ENCODE results near the gene ATP8B2. TPM values are rescaled to one million over a fixed set of nuclear protein-coding genes. Genes with fewer than 3 reads are reported as not detected.
"Not testable (repeated sequence)": the region's sequence is repeated elsewhere in the genome, so short reads cannot be mapped to it uniquely, and the experiment has no call there.

Gene ATP8B2
- total RNA-seq, 1 donor, result 59.8 TPM

DNA sequence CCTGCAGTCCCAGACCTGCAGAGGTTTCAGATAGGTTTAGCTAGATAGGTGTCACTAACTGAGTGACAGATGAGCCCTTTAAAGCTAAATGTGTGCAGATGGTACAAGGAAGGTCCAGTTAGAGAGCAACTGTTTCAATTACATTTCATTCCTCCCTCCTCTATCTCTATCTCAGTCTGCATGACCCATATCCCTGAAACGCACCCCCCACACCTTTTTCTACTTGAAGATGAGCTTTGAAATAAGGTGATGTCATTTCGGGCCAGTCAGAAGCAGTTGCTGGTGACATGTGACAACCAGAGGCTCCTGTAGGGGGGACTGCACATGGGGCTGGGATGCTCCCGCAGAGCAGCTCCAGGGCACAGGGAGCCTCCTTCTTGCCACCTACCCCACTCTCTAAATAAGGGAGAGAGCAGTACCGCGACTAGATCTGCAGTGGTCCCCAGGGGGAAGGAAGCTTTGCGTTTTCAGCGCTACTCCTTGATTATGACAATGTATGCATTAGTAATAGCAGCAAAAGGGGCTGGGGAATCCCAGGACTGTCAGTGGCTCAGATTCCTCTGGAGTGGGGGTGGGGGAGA is 4.3 kb downstream of the ATP8B2 start:
- H3K4me1 ChIP-seq (ENCODE audit: insufficient read depth, low read length), result peaks cover 73% of the 10 kb centered on the region
- peaks cover 5% of the 10 kb centered on the region for H3K27me3 ChIP-seq (ENCODE audit: insufficient read depth, low read length)
- peak overlapping the region; percentile 24 for H3K4me3 ChIP-seq (ENCODE audit: low read length)
- no peaks in the 10 kb centered on the region for H3K9me3 ChIP-seq (ENCODE audit: low read depth, low read length)

DNA sequence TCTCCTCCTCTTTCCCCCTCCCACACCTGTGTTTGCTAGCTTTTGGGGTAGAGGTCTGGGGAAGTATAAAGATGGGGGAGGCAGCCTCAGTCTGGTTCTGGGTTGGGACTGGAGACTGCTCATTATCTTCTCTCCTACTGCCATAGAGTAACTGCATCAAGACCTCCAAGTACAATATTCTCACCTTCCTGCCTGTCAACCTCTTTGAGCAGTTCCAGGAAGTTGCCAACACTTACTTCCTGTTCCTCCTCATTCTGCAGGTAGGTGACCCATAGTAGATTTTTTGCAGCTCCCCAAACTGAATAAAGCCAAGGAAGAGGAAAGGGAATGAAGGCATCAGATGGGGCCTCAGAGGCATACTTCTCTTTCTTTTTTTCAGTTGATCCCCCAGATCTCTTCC is 5.3 kb downstream of the ATP8B2 start:
- Histone ChIP-seq H3K4me1 (ENCODE audit: insufficient read depth, low read length) (peaks cover 82% of the 10 kb centered on the region), H3K4me3 (ENCODE audit: low read length) (no peak overlapping the region), H3K27me3 (ENCODE audit: insufficient read depth, low read length) (peaks cover 5% of the 10 kb centered on the region), H3K9me3 (ENCODE audit: low read depth, low read length) (no peaks in the 10 kb centered on the region)

DNA sequence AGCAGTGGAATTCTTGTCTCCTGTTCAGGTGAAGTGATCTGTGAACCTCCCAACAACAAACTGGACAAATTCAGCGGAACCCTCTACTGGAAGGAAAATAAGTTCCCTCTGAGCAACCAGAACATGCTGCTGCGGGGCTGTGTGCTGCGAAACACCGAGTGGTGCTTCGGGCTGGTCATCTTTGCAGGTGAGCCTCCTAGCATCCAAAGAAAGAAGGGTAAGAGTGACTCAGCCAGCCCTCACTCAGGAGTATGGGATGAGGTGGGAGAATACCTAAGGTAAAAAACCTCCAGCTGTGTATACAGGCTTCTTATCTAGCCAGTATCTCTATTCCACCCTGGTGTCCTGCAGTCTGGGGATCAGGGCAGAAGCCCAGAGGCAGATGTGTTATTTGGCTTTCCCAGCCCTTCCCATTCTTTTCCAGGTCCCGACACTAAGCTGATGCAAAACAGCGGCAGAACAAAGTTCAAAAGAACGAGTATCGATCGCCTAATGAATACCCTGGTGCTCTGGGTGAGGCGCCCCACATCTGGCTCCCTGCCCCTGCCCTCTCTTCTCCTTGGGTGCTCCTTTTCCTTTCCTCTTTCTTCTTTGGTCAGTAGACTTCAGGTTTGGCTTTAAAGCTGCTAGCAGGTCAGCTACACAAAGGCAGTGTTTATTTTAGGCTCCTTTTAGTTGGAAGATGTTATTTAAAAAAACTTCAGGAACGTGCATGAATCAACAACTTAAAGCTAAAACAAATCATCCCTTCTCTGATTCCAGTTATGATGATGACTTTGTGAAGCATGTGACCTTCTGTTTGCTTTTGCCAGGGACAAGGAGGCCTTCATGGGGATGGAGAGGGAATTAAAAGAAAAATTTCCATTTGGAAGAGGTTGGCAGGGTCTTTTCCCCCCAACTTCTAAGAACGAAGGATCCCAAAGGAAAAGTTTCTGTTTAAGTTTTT is 9.0 kb downstream of the ATP8B2 start:
- Histone ChIP-seq H3K4me1 (ENCODE audit: insufficient read depth, low read length) (peaks cover 81% of the 10 kb centered on the region), H3K27me3 (ENCODE audit: insufficient read depth, low read length) (no peaks in the 10 kb centered on the region), H3K4me3 (ENCODE audit: low read length) (no peak overlapping the region), H3K9me3 (ENCODE audit: low read depth, low read length) (no peaks in the 10 kb centered on the region)

DNA sequence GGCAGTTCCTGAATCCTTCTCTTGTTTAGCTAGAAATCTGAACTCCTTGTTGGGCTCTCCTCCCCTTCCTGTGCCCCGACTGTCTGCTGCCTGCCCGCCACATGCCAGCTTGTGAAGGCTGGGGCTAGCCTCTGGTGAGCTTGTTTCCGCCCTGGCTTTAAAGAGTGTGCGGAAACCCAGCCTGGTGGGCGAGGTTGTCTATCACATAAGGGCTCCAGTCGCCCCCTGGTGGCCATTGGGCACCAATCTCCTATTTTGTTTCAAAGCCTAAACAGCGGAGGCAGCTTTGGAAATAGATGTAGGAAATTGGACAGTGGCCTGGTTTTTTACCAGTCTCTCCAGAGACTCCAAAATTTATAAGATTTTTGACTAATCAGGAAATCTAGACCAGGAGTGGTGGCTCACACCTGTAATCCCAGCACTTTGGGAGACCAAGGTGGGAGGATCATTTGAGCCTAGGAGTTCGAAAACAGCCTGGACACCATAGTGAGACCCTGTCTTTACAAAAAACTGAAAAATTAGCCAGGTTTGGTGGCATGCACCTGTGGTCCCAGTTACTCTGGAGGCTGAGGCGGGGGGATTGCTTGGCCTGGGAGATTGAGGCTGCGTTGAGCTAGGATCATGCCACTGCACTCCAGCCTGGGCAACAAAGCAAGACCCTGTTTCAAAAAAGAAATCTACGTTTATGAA is 9.8 kb downstream of the ATP8B2 start:
- Histone ChIP-seq H3K4me3 (ENCODE audit: low read length) (no peak overlapping the region), H3K9me3 (ENCODE audit: low read depth, low read length) (no peaks in the 10 kb centered on the region), H3K4me1 (ENCODE audit: insufficient read depth, low read length) (peaks cover 82% of the 10 kb centered on the region), H3K27me3 (ENCODE audit: insufficient read depth, low read length) (no peaks in the 10 kb centered on the region)

DNA sequence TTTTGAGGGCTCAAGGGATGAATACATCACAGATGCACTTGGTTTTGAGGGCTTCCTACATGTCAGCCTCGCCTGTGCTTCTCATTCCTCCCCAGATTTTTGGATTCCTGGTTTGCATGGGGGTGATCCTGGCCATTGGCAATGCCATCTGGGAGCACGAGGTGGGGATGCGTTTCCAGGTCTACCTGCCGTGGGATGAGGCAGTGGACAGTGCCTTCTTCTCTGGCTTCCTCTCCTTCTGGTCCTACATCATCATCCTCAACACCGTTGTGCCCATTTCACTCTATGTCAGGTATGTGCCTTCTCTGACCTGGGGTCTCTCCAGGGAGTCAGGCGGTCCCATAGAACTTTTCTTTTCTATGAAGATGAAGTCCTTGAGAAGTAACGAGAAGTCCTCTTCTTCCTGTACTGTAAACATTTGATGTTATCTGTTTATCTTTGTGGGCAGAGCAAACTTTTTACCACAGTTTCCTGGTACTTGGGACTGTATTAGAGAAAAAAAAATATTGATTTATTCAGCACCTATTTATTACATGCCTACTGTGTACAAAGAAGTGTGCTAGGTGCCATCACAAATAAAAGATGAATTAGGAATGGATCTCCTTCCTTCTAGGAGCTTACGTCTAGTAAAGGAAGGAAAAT is 12.0 kb downstream of the ATP8B2 start:
- Histone ChIP-seq H3K4me3 (ENCODE audit: low read length) (no peak overlapping the region), H3K9me3 (ENCODE audit: low read depth, low read length) (no peaks in the 10 kb centered on the region), H3K27me3 (ENCODE audit: insufficient read depth, low read length) (no peaks in the 10 kb centered on the region), H3K4me1 (ENCODE audit: insufficient read depth, low read length) (peaks cover 89% of the 10 kb centered on the region)

DNA sequence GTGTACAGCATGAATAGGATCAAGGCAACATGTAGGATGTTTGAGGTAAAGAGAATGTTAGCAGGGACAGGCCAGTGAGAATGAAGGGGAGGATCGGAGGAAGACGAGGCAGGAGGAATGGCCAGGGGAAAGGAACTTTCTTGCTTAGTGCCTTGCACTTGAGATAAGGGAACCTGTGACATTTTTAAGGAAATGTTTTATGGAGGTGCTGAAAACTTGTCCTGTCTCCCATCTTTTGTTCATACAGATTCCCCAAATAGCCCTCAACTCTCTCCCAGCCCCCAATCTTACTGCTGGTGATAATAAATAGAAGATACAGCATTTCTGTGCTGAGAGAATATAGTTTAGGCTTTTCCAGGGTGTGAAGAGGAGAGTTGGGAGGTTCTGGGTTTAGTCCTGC is 13.6 kb downstream of the ATP8B2 start:
- no peak overlapping the region for H3K4me3 ChIP-seq (ENCODE audit: low read length)
- H3K4me1 ChIP-seq (ENCODE audit: insufficient read depth, low read length), result peaks cover 95% of the 10 kb centered on the region
- no peaks in the 10 kb centered on the region for H3K9me3 ChIP-seq (ENCODE audit: low read depth, low read length)
- no peaks in the 10 kb centered on the region for H3K27me3 ChIP-seq (ENCODE audit: insufficient read depth, low read length)

DNA sequence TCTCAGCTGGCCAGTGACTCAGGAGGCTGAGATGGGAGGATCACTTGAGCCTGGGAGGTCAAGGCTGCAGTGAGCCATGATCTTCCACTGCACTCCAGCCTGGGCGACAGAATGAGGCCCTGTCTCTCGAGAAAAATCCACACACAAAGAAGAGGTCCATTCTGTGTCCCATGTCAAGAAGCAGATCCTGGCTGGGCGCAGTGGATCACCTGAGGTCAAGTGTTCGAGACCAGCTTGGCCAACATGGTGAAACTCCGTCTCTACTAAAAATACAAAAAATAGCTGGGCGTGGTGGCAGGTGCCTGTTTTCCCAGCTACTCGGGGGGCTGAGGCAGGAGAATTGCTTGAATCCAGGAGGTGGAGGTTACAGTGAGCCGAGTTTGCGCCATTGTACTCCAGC is 16.0 kb downstream of the ATP8B2 start:
- H3K4me3 ChIP-seq (ENCODE audit: low read length); H3K9me3 ChIP-seq (ENCODE audit: low read depth, low read length); H3K27me3 ChIP-seq (ENCODE audit: insufficient read depth, low read length): not testable (repeated sequence)
- peaks cover 97% of the 10 kb centered on the region for H3K4me1 ChIP-seq (ENCODE audit: insufficient read depth, low read length)

DNA sequence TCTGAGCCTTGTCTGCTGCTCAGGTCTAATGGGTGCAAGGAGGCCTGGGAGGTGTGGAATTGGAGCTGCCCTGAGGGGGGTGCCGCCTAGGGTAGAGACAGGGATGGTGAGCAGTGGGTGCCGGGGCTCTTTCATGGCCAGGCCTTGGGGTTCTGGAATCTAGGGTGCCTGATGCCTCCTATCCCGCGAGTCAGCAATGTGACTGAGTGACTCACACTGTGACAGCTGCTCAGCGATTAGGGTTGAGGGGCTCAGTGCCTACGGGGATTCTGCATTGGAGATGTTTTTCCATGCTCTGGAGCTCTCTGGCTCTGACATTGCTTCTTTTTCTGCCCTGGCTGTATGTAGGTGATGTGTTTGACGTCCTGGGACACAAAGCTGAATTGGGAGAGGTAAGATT is 16.8 kb downstream of the ATP8B2 start:
- peaks cover 98% of the 10 kb centered on the region for H3K4me1 ChIP-seq (ENCODE audit: insufficient read depth, low read length)
- no peak overlapping the region for H3K4me3 ChIP-seq (ENCODE audit: low read length)

DNA sequence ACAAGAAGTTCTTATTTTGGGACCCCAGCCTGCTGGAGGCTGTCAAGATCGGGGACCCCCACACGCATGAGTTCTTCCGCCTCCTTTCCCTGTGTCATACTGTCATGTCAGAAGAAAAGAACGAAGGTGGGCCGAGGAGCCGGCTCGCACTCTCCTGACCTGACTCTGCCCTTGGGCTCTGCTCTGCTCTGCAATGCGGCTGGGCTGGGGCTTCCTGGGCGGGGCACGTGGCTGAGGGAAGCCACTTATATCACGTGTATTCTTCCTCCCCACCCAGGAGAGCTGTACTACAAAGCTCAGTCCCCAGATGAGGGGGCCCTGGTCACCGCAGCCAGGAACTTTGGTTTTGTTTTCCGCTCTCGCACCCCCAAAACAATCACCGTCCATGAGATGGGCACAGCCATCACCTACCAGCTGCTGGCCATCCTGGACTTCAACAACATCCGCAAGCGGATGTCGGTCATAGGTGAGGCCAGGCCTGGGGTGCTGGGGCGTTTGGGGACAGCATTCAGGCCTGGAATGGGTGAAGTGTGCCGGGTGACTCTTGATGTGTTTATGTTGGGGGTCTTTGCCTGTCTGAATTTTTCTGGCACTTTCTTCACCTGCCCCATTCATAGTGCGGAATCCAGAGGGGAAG is 17.6 kb downstream of the ATP8B2 start:
- Histone ChIP-seq H3K9me3 (ENCODE audit: low read depth, low read length) (no peaks in the 10 kb centered on the region), H3K4me1 (ENCODE audit: insufficient read depth, low read length) (peaks cover 95% of the 10 kb centered on the region), H3K4me3 (ENCODE audit: low read length) (peak overlapping the region; percentile 31), H3K27me3 (ENCODE audit: insufficient read depth, low read length) (no peaks in the 10 kb centered on the region)

More for the DNA sequence above, 16.8 kb downstream of the ATP8B2 start:
- no peaks in the 10 kb centered on the region for H3K9me3 ChIP-seq (ENCODE audit: low read depth, low read length)
- no peaks in the 10 kb centered on the region for H3K27me3 ChIP-seq (ENCODE audit: insufficient read depth, low read length)

DNA sequence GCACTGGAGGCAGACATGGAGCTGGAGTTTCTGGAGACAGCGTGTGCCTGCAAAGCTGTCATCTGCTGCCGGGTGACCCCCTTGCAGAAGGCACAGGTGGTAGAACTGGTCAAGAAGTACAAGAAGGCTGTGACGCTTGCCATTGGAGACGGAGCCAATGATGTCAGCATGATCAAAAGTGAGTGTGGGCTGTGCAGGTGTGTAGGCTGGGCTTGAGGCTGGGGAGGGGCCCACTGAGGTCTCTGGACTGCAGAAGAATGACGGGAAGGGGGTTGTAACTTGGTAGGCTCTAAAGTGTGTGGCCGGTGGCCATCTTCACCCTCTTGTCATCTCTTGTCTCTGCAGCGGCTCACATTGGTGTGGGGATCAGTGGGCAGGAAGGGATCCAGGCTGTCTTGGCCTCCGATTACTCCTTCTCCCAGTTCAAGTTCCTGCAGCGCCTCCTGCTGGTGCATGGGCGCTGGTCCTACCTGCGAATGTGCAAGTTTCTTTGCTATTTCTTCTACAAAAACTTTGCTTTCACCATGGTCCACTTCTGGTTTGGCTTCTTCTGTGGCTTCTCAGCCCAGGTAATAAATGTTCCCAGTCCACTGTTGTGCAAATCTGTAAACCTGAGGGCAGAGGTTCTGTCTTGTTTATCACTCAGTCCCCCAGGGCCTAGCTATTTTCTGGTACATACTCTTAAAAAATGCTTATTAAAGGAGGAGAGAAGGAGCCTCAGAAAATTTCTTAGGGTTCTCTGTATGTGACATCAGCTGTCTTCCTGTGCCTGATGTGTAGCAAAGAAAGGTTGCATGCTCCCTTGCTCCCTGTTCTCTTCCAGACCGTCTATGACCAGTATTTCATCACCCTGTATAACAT is 19.9 kb downstream of the ATP8B2 start:
- Histone ChIP-seq H3K4me3 (ENCODE audit: low read length) (no peak overlapping the region), H3K9me3 (ENCODE audit: low read depth, low read length) (no peaks in the 10 kb centered on the region), H3K27me3 (ENCODE audit: insufficient read depth, low read length) (no peaks in the 10 kb centered on the region), H3K4me1 (ENCODE audit: insufficient read depth, low read length) (peaks cover 73% of the 10 kb centered on the region)

DNA sequence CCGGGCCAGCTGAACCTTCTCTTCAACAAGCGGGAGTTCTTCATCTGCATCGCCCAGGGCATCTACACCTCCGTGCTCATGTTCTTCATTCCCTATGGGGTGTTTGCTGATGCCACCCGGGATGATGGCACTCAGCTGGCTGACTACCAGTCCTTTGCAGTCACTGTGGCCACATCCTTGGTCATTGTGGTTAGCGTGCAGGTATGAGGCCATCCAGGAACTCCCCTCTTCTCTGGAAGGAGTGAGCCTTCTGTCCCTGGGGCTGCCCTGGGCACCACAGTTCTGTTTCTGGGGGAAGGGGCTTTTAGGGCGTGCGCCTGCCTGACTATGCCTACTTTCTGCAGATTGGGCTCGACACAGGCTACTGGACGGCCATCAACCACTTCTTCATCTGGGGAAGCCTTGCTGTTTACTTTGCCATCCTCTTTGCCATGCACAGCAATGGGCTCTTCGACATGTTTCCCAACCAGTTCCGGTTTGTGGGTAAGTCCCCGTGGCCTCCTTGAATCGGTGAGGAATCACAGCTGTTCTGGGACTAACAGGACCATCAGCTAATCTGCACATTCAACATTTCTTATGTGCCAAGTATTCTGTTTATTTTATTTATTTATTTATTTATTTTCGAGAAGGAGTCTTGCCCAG is 21.1 kb downstream of the ATP8B2 start:
- Histone ChIP-seq H3K4me3 (ENCODE audit: low read length) (no peak overlapping the region), H3K4me1 (ENCODE audit: insufficient read depth, low read length) (peaks cover 63% of the 10 kb centered on the region), H3K9me3 (ENCODE audit: low read depth, low read length) (no peaks in the 10 kb centered on the region), H3K27me3 (ENCODE audit: insufficient read depth, low read length) (no peaks in the 10 kb centered on the region)

DNA sequence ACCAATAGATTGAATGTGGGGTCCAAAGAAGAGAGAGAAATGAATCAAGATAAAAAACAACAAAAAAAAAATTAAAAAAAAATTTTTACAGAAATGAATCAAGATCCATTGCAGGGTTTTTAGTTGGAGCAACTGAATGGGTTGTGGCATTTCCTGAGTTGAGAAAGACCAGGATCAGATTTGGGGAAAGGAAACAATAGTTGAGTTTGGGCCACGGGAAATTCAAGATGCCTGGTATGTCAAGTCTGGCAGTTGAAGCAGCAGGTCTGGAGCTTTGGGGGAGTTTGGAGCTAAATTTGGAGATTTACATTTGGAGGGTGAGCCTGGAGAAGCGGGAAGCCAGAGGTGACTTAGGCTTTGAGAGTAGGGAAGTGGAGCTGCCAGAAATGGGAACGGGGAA is 22.6 kb downstream of the ATP8B2 start:
- Histone ChIP-seq H3K4me1 (ENCODE audit: insufficient read depth, low read length) (peaks cover 63% of the 10 kb centered on the region), H3K4me3 (ENCODE audit: low read length) (no peak overlapping the region), H3K27me3 (ENCODE audit: insufficient read depth, low read length) (no peaks in the 10 kb centered on the region), H3K9me3 (ENCODE audit: low read depth, low read length) (no peaks in the 10 kb centered on the region)

DNA sequence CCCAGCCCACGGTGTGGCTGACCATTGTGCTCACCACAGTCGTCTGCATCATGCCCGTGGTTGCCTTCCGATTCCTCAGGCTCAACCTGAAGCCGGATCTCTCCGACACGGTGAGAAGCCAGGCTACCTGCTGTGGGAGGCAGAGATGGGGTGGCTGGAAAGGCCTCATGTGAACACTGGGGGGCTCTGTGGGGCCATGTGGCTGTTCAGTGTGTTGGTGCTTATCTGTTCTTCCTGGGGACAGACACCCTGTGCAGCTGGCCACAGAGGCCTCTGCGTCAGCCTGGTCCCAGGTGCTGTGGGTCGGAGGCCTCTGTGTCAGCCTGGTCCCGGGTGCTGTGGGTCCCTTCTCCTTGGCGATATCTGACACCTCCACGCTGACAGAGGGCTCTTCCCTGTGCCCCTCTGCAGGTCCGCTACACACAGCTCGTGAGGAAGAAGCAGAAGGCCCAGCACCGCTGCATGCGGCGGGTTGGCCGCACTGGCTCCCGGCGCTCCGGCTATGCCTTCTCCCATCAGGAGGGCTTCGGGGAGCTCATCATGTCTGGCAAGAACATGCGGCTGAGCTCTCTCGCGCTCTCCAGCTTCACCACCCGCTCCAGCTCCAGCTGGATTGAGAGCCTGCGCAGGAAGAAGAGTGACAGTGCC is 23.2 kb downstream of the ATP8B2 start:
- H3K27me3 ChIP-seq (ENCODE audit: insufficient read depth, low read length), result no peaks in the 10 kb centered on the region
- H3K4me1 ChIP-seq (ENCODE audit: insufficient read depth, low read length), result peaks cover 63% of the 10 kb centered on the region
- no peak overlapping the region for H3K4me3 ChIP-seq (ENCODE audit: low read length)
- no peaks in the 10 kb centered on the region for H3K9me3 ChIP-seq (ENCODE audit: low read depth, low read length)
